Type B pancreatic cell (in vitro differentiated cells): Measurements from ENCODE around the gene SLCO3A1. TPM values are rescaled to one million over a fixed set of nuclear protein-coding genes. Genes with fewer than 3 reads are reported as not detected.
A peak's percentile ranks its signal among the peaks of the same experiment; 100 is the strongest.

ENCODE experiments used
- DNase-seq: peaks from one replicate; pipeline ENCODE4 v3.0.0; 2021; ENCODE audit warnings: mixed read lengths; ENCODE audit not compliant: unreplicated experiment; ENCODE audit errors: extremely low spot score
- H3K27ac Mint-ChIP-seq: 2 replicates; pipeline ENCODE4 v1.8.0; 2021; ENCODE audit warnings: mild to moderate bottlenecking, mixed read lengths
- H3K27me3 Mint-ChIP-seq: 2 replicates; pipeline ENCODE4 v1.8.0; 2021; ENCODE audit warnings: mixed read lengths
- H3K36me3 Mint-ChIP-seq: 2 replicates; pipeline ENCODE4 v1.8.0; 2021; ENCODE audit warnings: mixed read lengths
- H3K4me1 Mint-ChIP-seq: one replicate; pipeline ENCODE4 v1.8.0; 2021; ENCODE audit warnings: mixed read lengths; ENCODE audit not compliant: unreplicated experiment
- H3K4me3 Mint-ChIP-seq: 2 replicates; pipeline ENCODE4 v1.8.0; 2021; ENCODE audit warnings: mild to moderate bottlenecking, mixed read lengths
- H3K9me3 Mint-ChIP-seq: 2 replicates; pipeline ENCODE4 v1.8.0; 2021; ENCODE audit warnings: mixed read lengths
- CTCF ChIP-seq: fragments of 200-600 bp; sonication (generic); conservative IDR thresholded peaks from 2 replicates; pipeline ENCODE4 v1.5.0; 2021; ENCODE audit warnings: antibody characterized with exemption, mild to moderate bottlenecking
- total RNA-seq: library from RNA; stranded (reverse); gene quantifications from 2 replicates; pipeline ENCODE4 v1.2.1, GENCODE V29; 2021; ENCODE audit warnings: low replicate concordance

SLCO3A1 gene
- total RNA-seq, 1 donor from 2014 or later = 30.9 TPM

GRCh38 chr15:92095693-92096092, 242.2 kb downstream of the SLCO3A1 start:
- peaks cover 7% of the 10 kb centered on the region for H3K4me1 Mint-ChIP-seq
- H3K27ac Mint-ChIP-seq = no peak overlapping the region
- TF ChIP-seq CTCF = no peak
- DNase-seq = no peak
- no peak overlapping the region for H3K4me3 Mint-ChIP-seq
- no peaks in the 10 kb centered on the region for H3K9me3 Mint-ChIP-seq
- peaks cover 11% of the 10 kb centered on the region for H3K27me3 Mint-ChIP-seq
- peaks cover 6% of the 10 kb centered on the region for H3K36me3 Mint-ChIP-seq

- peaks cover 6% of the 10 kb centered on the region for H3K9me3 Mint-ChIP-seq
- no peak for DNase-seq
- peak overlapping the region; percentile 77 for H3K27ac Mint-ChIP-seq
- peak overlapping the region; percentile 2 for H3K4me3 Mint-ChIP-seq
- peaks cover 14% of the 10 kb centered on the region for H3K4me1 Mint-ChIP-seq
- peak; percentile 96 for TF ChIP-seq CTCF
- H3K36me3 Mint-ChIP-seq = peaks cover 13% of the 10 kb centered on the region
- H3K27me3 Mint-ChIP-seq = peaks cover 8% of the 10 kb centered on the region
Observed at GRCh38 chr15:92097474-92098178, 244.1 kb downstream of the SLCO3A1 start.

GRCh38 chr15:92098869-92099268, 245.4 kb downstream of the SLCO3A1 start:
- no peak for DNase-seq
- TF ChIP-seq CTCF = no peak
- Mint-ChIP-seq H3K36me3 (peaks cover 13% of the 10 kb centered on the region), H3K4me1 (peaks cover 14% of the 10 kb centered on the region), H3K27me3 (peaks cover 8% of the 10 kb centered on the region), H3K27ac (no peak overlapping the region), H3K9me3 (peaks cover 6% of the 10 kb centered on the region), H3K4me3 (no peak overlapping the region)

- H3K27me3 Mint-ChIP-seq = peaks cover 8% of the 10 kb centered on the region
- H3K4me3 Mint-ChIP-seq = no peak overlapping the region
- H3K9me3 Mint-ChIP-seq = peaks cover 6% of the 10 kb centered on the region
- H3K36me3 Mint-ChIP-seq = peaks cover 13% of the 10 kb centered on the region
- TF ChIP-seq CTCF = no peak
- no peak overlapping the region for H3K27ac Mint-ChIP-seq
- peaks cover 16% of the 10 kb centered on the region for H3K4me1 Mint-ChIP-seq
- DNase-seq = no peak
Observed at GRCh38 chr15:92100301-92100700, 246.8 kb downstream of the SLCO3A1 start.

- Mint-ChIP-seq H3K9me3 (peaks cover 6% of the 10 kb centered on the region), H3K27me3 (peaks cover 8% of the 10 kb centered on the region), H3K4me3 (no peak overlapping the region), H3K36me3 (peaks cover 13% of the 10 kb centered on the region), H3K4me1 (peaks cover 20% of the 10 kb centered on the region), H3K27ac (no peak overlapping the region)
- DNase-seq = no peak
- no peak for TF ChIP-seq CTCF
Observed at GRCh38 chr15:92100751-92101150, 247.2 kb downstream of the SLCO3A1 start.
